Measurements from ENCODE around the gene JAKMIP1.

JAKMIP1 gene

GRCh38 chr4:5992171-5992827, 208.1 kb downstream of the JAKMIP1 start:
- no peaks in the 10 kb centered on the region for H3K36me3 Mint-ChIP-seq
- peaks cover 17% of the 10 kb centered on the region for H3K27me3 Mint-ChIP-seq
- no peaks in the 10 kb centered on the region for H3K9me3 Mint-ChIP-seq
- peaks cover 2% of the 10 kb centered on the region for H3K4me1 Mint-ChIP-seq
- H3K4me3 Mint-ChIP-seq, result no peak overlapping the region
- H3K27ac Mint-ChIP-seq, result no peak overlapping the region
- ATAC-seq (ENCODE audit: low read depth) (no peak), DNase-seq (ENCODE audit: low spot score in 2 of 2) (no peak)

GRCh38 chr4:5991405-5991804, 208.9 kb downstream of the JAKMIP1 start:
- DNase-seq (ENCODE audit: low spot score in 2 of 2) (no peak), ATAC-seq (ENCODE audit: low read depth) (no peak)
- no peaks in the 10 kb centered on the region for H3K9me3 Mint-ChIP-seq
- no peak overlapping the region for H3K27ac Mint-ChIP-seq
- H3K4me3 Mint-ChIP-seq, result no peak overlapping the region
- no peaks in the 10 kb centered on the region for H3K4me1 Mint-ChIP-seq
- H3K36me3 Mint-ChIP-seq, result no peaks in the 10 kb centered on the region
- H3K27me3 Mint-ChIP-seq, result peaks cover 13% of the 10 kb centered on the region

- H3K4me3 Mint-ChIP-seq, result no peak overlapping the region
- ATAC-seq (ENCODE audit: low read depth), result no peak
Observed at GRCh38 chr4:5990446-5991160, 209.7 kb downstream of the JAKMIP1 start.

GRCh38 chr4:5989236-5990225, 210.8 kb downstream of the JAKMIP1 start:
- no peaks in the 10 kb centered on the region for H3K36me3 Mint-ChIP-seq
- no peaks in the 10 kb centered on the region for H3K4me1 Mint-ChIP-seq
- DNase-seq (ENCODE audit: low spot score in 2 of 2) (no peak), ATAC-seq (ENCODE audit: low read depth) (no peak)
- peaks cover 6% of the 10 kb centered on the region for H3K9me3 Mint-ChIP-seq
- peaks cover 8% of the 10 kb centered on the region for H3K27me3 Mint-ChIP-seq
- H3K4me3 Mint-ChIP-seq, result no peak overlapping the region
- no peak overlapping the region for H3K27ac Mint-ChIP-seq

More at GRCh38 chr4:5990446-5991160, 209.7 kb downstream of the JAKMIP1 start:
- no peaks in the 10 kb centered on the region for H3K36me3 Mint-ChIP-seq
- no peaks in the 10 kb centered on the region for H3K4me1 Mint-ChIP-seq
- H3K27me3 Mint-ChIP-seq, result peaks cover 10% of the 10 kb centered on the region
- no peaks in the 10 kb centered on the region for H3K9me3 Mint-ChIP-seq
- no peak for DNase-seq (ENCODE audit: low spot score in 2 of 2)
- no peak overlapping the region for H3K27ac Mint-ChIP-seq

GRCh38 chr4:5988086-5988845, 212.1 kb downstream of the JAKMIP1 start:
- no peaks in the 10 kb centered on the region for H3K36me3 Mint-ChIP-seq
- ATAC-seq (ENCODE audit: low read depth), result no peak
- H3K9me3 Mint-ChIP-seq, result peaks cover 10% of the 10 kb centered on the region
- H3K27ac Mint-ChIP-seq, result no peak overlapping the region
- H3K4me3 Mint-ChIP-seq, result no peak overlapping the region
- peaks cover 8% of the 10 kb centered on the region for H3K27me3 Mint-ChIP-seq
- DNase-seq (ENCODE audit: low spot score in 2 of 2), result no peak
- no peaks in the 10 kb centered on the region for H3K4me1 Mint-ChIP-seq

- peaks cover 5% of the 10 kb centered on the region for H3K27me3 Mint-ChIP-seq
- no peaks in the 10 kb centered on the region for H3K4me1 Mint-ChIP-seq
- H3K9me3 Mint-ChIP-seq, result peaks cover 13% of the 10 kb centered on the region
- DNase-seq (ENCODE audit: low spot score in 2 of 2), result no peak
- no peak for ATAC-seq (ENCODE audit: low read depth)
- no peak overlapping the region for H3K27ac Mint-ChIP-seq
- H3K4me3 Mint-ChIP-seq, result no peak overlapping the region
- H3K36me3 Mint-ChIP-seq, result no peaks in the 10 kb centered on the region
Observed at GRCh38 chr4:5984843-5985242, 215.5 kb downstream of the JAKMIP1 start.

- H3K4me3 Mint-ChIP-seq, result no peak overlapping the region
- no peaks in the 10 kb centered on the region for H3K4me1 Mint-ChIP-seq
- peaks cover 3% of the 10 kb centered on the region for H3K27me3 Mint-ChIP-seq
- H3K9me3 Mint-ChIP-seq, result peaks cover 13% of the 10 kb centered on the region
- no peaks in the 10 kb centered on the region for H3K36me3 Mint-ChIP-seq
- DNase-seq (ENCODE audit: low spot score in 2 of 2) (no peak), ATAC-seq (ENCODE audit: low read depth) (no peak)
- H3K27ac Mint-ChIP-seq, result no peak overlapping the region
Observed at GRCh38 chr4:5982156-5982973, 218.0 kb downstream of the JAKMIP1 start.

GRCh38 chr4:5980436-5981155, 219.8 kb downstream of the JAKMIP1 start:
- ATAC-seq (ENCODE audit: low read depth) (no peak), DNase-seq (ENCODE audit: low spot score in 2 of 2) (no peak)
- peaks cover 13% of the 10 kb centered on the region for H3K9me3 Mint-ChIP-seq
- no peaks in the 10 kb centered on the region for H3K36me3 Mint-ChIP-seq
- H3K4me1 Mint-ChIP-seq, result no peaks in the 10 kb centered on the region
- H3K4me3 Mint-ChIP-seq, result no peak overlapping the region
- H3K27ac Mint-ChIP-seq, result no peak overlapping the region
- H3K27me3 Mint-ChIP-seq, result peaks cover 3% of the 10 kb centered on the region

- Mint-ChIP-seq H3K9me3 (peaks cover 11% of the 10 kb centered on the region), H3K4me1 (no peaks in the 10 kb centered on the region), H3K36me3 (no peaks in the 10 kb centered on the region), H3K4me3 (no peak overlapping the region), H3K27ac (no peak overlapping the region), H3K27me3 (peaks cover 3% of the 10 kb centered on the region)
- no peak for ATAC-seq (ENCODE audit: low read depth)
- no peak for DNase-seq (ENCODE audit: low spot score in 2 of 2)
Observed at GRCh38 chr4:5979981-5980380, 220.4 kb downstream of the JAKMIP1 start.

GRCh38 chr4:5976921-5977320, 223.4 kb downstream of the JAKMIP1 start:
- H3K9me3 Mint-ChIP-seq, result no peaks in the 10 kb centered on the region
- no peaks in the 10 kb centered on the region for H3K4me1 Mint-ChIP-seq
- H3K27me3 Mint-ChIP-seq, result no peaks in the 10 kb centered on the region
- no peak for ATAC-seq (ENCODE audit: low read depth)
- H3K36me3 Mint-ChIP-seq, result no peaks in the 10 kb centered on the region
- no peak overlapping the region for H3K27ac Mint-ChIP-seq
- H3K4me3 Mint-ChIP-seq, result no peak overlapping the region
- no peak for DNase-seq (ENCODE audit: low spot score in 2 of 2)

- no peaks in the 10 kb centered on the region for H3K4me1 Mint-ChIP-seq
- H3K27ac Mint-ChIP-seq, result no peak overlapping the region
- DNase-seq (ENCODE audit: low spot score in 2 of 2) (no peak), ATAC-seq (ENCODE audit: low read depth) (no peak)
- no peaks in the 10 kb centered on the region for H3K36me3 Mint-ChIP-seq
- H3K27me3 Mint-ChIP-seq, result peaks cover 1% of the 10 kb centered on the region
- no peak overlapping the region for H3K4me3 Mint-ChIP-seq
- H3K9me3 Mint-ChIP-seq, result no peaks in the 10 kb centered on the region
Observed at GRCh38 chr4:5976431-5976830, 223.9 kb downstream of the JAKMIP1 start.

Data from memory B cell (primary cell).